Fibroblast of skin of left quadriceps (primary cell): Measurements from ENCODE around the gene BCS1L.
A peak's percentile ranks its signal among the peaks of the same experiment; 100 is the strongest.

Source experiments
- DNase-seq, 2 experiments: peaks; one replicate each; pipeline ENCODE4 v3.0.0-alpha.2; 2013; ENCODE audit warnings: low read depth in 2 of 2

The BCS1L gene, protein sequence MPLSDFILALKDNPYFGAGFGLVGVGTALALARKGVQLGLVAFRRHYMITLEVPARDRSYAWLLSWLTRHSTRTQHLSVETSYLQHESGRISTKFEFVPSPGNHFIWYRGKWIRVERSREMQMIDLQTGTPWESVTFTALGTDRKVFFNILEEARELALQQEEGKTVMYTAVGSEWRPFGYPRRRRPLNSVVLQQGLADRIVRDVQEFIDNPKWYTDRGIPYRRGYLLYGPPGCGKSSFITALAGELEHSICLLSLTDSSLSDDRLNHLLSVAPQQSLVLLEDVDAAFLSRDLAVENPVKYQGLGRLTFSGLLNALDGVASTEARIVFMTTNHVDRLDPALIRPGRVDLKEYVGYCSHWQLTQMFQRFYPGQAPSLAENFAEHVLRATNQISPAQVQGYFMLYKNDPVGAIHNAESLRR

GRCh38 chr2:218659258-218659987, at the start of gene BCS1L, which contains the start of gene ZNF142:
TSS of gene BCS1L (plus strand) at chr2:218659683. CDS start at chr2:218660988, 1,305 bp downstream.
TSS of gene ZNF142 (minus strand) at chr2:218659623. CDS start at chr2:218656429, 3,194 bp downstream.
- peak; percentile 66 to 69 for DNase-seq

DNA sequence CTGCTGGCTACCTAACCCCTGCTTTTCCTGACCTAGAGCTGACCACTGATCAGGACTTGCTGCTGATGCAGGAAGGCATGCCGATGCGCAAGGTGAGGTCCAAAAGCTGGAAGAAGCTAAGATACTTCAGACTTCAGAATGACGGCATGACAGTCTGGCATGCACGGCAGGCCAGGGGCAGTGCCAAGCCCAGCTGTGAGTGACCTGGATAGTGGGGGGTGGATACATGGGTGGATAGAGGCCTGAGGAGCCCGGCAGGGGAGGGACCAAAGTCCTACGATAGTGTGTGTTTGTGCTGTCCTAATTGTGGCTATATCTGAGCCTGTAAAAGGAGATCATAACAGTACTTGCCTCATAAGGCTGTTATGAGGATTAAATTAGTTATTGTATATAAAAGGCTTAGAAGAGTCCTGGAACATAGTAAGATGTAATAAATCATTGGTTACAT, 43.6 kb upstream of the BCS1L start:
- DNase-seq: no peak

DNA sequence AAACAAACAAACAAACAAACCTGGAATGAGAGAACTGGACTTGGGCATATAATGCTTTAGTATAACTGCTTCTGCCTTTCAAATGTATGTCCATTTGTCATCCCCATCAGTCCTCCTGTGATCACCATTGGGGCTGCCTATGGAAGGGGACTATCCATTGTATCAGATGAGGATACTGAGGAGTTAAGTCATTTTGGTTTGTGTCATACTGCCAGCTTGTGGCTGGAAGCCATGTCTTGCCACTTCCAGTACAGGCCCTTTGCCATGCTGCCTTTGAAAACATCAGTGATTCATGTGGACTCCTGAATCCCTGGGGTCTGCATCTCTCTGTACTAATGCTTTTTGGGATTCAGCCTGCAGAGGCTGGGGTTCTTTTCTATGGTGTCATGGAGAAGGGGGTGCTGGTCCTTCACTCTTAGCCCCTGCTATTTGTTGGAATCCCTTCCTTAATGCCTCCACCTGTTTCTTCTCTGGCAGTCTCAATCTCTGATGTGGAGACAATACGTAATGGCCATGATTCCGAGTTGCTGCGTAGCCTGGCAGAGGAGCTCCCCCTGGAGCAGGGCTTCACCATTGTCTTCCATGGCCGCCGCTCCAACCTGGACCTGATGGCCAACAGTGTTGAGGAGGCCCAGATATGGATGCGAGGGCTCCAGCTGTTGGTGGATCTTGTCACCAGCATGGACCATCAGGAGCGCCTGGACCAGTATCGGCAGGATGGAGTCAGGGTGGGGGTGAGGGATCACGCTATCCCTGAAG, 41.2 kb upstream of the BCS1L start:
- DNase-seq: no peak

GRCh38 chr2:218621007-218621406, 38.5 kb upstream of the BCS1L start:
- DNase-seq: no peak

DNA sequence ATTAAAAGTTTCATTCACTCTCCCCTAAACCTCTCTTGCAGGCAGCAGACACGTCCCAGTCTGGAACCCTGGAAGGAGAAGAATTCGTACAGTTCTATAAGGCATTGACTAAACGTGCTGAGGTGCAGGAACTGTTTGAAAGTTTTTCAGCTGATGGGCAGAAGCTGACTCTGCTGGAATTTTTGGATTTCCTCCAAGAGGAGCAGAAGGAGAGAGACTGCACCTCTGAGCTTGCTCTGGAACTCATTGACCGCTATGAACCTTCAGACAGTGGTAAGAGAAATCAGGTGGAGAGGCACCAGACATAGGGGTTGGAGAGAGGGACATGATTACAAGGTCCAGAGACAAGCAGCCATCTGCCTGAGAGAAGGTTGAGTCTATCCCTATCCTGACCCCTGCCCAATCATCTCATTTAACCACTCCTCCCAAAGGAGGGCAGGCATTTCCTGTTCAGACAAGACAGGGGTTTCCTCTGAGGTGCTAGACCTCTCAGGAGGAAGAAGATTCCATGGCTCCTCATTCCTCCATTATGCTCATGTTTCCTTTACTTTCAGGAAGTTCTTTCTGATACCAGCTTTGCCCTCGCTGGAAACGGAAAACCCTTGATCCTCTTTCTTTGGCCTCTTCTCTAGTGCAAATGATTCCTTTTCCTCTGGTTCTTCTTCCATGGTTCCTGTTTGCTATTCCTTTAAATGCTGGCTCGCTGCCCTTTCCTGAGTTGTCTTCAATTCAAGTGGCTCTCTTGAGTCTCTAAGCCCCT, 36.7 kb upstream of the BCS1L start:
- DNase-seq: peak; percentile 7 to 8

GRCh38 chr2:218623366-218623705, 36.1 kb upstream of the BCS1L start:
- no peak for DNase-seq

GRCh38 chr2:218626369-218626768, 33.1 kb upstream of the BCS1L start:
- no peak for DNase-seq

GRCh38 chr2:218627939-218628338, 31.5 kb upstream of the BCS1L start:
- DNase-seq: no peak

GRCh38 chr2:218631837-218632236, 27.6 kb upstream of the BCS1L start:
- DNase-seq: peak; percentile 7 to 16

DNA sequence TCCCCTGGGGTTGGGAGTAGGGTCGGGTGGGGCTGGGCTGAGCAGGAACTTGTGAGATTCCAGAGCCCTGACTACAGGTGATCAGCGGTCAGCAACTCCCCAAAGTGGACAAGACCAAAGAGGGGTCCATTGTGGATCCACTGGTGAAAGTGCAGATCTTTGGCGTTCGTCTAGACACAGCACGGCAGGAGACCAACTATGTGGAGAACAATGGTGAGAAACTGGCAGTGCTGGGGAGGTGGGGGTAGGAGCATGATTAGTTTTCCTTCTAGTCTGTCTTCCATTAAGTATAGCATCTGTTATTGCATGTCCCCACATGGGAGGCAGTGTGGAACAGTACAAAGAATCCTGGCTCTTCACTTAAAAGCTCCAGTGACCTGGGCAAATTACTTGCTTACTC, 23.8 kb upstream of the BCS1L start:
- no peak for DNase-seq

GRCh38 chr2:218638372-218638771, 21.1 kb upstream of the BCS1L start:
- DNase-seq: no peak

GRCh38 chr2:218642121-218642656, 17.3 kb upstream of the BCS1L start:
- no peak for DNase-seq

- DNase-seq: no peak
Measured at GRCh38 chr2:218642786-218643185, 16.7 kb upstream of the BCS1L start.

DNA sequence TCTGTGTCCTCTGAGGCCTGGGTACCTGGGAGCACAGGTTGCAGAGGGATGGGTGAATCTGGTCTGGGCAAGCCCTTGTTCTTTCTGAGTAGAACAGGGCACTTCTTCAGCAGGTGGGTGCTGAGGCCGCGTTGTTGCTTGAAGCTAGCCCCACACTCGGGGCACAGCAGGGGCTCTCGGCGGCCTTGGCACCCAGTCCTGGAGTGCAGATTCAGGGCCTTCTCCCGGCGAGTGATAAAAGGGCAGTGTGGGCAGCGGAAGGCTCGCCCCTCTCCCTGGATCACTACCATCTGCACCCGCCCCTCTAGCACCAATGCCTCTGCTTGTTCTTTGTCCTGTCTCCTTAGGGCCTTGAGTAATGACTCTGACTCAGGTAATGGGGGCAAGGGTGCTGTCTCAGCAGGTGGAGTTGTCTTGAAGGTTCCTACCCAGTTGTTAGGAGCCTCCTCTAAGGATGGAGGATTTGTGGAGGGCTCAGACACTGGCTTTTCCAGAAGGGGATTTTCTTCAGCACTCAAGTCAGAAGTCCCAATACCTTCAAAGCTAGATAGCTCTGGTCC, 15.7 kb upstream of the BCS1L start:
- no peak for DNase-seq

DNA sequence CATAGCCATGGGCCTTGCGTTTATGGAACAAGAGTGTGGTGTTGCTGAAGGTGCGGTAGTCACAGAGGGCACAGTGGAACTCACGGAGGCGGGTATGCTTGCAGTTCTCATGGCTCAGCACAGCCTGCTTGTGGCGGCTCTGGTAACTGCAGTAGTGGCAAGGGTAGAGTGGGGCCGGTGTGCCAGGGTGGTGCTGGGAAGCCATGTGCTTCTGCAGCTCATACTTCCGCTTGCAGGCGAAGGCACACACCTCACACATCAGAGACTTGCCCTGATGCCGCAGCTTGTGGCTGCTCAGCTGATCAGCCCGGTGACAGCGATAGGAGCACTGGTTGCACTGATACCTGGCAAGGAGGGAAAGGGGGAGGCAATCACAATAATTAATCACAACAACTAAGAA, 14.8 kb upstream of the BCS1L start:
- no peak for DNase-seq

DNA sequence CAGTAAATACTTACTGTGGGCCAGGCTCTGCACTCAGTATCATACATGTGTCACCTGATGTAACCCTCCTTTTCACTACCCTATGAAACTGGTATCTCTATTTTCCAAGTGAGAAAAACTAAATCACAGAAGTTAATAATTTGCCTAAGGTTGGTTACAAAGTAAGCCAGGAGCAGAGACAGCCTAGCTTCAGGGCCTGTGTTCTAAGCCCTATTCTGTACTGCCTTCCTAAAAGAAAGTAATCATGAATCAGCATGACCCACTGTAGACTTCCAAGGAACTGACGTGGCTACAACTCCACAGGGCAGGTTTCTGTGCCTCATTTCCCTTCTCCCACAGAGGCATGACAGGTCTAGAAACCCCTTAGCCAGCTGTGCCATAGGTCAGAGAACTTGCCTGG, 14.4 kb upstream of the BCS1L start:
- no peak for DNase-seq

GRCh38 chr2:218648088-218648786, 11.2 kb upstream of the BCS1L start:
- DNase-seq: peak; percentile 18 to 21

- DNase-seq: no peak
Measured at GRCh38 chr2:218648787-218649100, 10.7 kb upstream of the BCS1L start.

GRCh38 chr2:218655751-218656150, 3.7 kb upstream of the BCS1L start:
- no peak for DNase-seq

DNA sequence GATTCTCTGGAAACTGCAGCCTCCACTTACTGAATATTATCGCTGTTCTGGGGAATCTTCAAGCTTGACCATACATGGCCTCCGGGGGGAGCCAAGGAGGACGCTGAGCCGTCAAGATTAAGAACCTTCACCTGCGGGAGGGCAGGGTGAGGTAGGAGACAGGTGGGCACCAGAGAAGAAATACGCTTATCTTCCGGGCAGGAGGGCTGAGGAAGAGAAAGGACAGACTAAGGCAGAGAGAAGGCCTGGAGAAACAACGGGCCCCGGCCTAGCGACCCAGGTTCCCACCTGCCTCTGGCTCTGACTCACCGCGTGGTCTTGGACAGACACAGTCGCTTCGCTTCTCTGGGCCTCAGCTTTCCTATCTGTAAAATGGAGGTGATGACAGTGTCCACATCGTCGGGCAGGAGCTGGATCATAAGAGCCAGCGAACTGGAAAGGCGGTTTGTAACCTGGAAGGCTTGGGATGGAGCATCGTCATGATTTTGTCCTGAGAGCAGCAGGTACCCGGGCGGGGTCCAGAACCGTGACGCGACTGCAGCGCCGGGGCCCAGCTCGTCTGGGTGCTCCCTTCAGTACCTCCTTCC, 719 bp upstream of the BCS1L start:
- DNase-seq: no peak
